ENCODE results near the gene C2orf80. TPM values are rescaled to one million over a fixed set of nuclear protein-coding genes. Genes with fewer than 3 reads are reported as not detected.
A peak's percentile ranks its signal among the peaks of the same experiment; 100 is the strongest.
"Not testable (repeated sequence)": the region's sequence is repeated elsewhere in the genome, so short reads cannot be mapped to it uniquely, and the experiment has no call there.

C2orf80 gene
- total and polyA plus RNA-seq, 2 donors from 2014 or later = not detected

- no peak overlapping the region for H3K4me3 ChIP-seq (ENCODE audit: low read length in 3 of 3)
- H3K27ac ChIP-seq (ENCODE audit: low read depth in 2 of 2, low read length in 2 of 2) = no peak overlapping the region
- intact Hi-C loops (cut with DNase I) = no loop called here
- peaks cover 0 to 4% (median 0%) of the 10 kb centered on the region in 3 donors for H3K9me3 ChIP-seq (ENCODE audit: control insufficient read depth in 2 of 3, insufficient read depth in 1 of 3, low read length in 3 of 3)
- H3K4me1 ChIP-seq (ENCODE audit: control insufficient read depth in 2 of 3, insufficient read depth in 2 of 3, low read depth in 1 of 3, low read length in 3 of 3) = no peaks in the 10 kb centered on the region
- TF ChIP-seq, protein P1, sequence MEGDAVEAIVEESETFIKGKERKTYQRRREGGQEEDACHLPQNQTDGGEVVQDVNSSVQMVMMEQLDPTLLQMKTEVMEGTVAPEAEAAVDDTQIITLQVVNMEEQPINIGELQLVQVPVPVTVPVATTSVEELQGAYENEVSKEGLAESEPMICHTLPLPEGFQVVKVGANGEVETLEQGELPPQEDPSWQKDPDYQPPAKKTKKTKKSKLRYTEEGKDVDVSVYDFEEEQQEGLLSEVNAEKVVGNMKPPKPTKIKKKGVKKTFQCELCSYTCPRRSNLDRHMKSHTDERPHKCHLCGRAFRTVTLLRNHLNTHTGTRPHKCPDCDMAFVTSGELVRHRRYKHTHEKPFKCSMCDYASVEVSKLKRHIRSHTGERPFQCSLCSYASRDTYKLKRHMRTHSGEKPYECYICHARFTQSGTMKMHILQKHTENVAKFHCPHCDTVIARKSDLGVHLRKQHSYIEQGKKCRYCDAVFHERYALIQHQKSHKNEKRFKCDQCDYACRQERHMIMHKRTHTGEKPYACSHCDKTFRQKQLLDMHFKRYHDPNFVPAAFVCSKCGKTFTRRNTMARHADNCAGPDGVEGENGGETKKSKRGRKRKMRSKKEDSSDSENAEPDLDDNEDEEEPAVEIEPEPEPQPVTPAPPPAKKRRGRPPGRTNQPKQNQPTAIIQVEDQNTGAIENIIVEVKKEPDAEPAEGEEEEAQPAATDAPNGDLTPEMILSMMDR (IDR thresholded peaks at IDR 0.05; ENCODE audit: borderline replicate concordance, extremely low read depth, insufficient read depth) = no peak
- no peak overlapping the region for H3K9ac ChIP-seq (ENCODE audit: low read length in 3 of 3)
- FAIRE-seq = no peak
- H3K36me3 ChIP-seq (ENCODE audit: control insufficient read depth in 2 of 3, insufficient read depth in 3 of 3, low read length in 3 of 3) = no peaks in the 10 kb centered on the region
- no peaks in the 10 kb centered on the region for H3K27me3 ChIP-seq (ENCODE audit: control insufficient read depth, insufficient read depth, low read length)
- DNase-seq = peak in 2 of 5 donors; percentile 42 to 53
Measured at GRCh38 chr2:208228476-208228875, 38.6 kb upstream of the C2orf80 start.

DNA sequence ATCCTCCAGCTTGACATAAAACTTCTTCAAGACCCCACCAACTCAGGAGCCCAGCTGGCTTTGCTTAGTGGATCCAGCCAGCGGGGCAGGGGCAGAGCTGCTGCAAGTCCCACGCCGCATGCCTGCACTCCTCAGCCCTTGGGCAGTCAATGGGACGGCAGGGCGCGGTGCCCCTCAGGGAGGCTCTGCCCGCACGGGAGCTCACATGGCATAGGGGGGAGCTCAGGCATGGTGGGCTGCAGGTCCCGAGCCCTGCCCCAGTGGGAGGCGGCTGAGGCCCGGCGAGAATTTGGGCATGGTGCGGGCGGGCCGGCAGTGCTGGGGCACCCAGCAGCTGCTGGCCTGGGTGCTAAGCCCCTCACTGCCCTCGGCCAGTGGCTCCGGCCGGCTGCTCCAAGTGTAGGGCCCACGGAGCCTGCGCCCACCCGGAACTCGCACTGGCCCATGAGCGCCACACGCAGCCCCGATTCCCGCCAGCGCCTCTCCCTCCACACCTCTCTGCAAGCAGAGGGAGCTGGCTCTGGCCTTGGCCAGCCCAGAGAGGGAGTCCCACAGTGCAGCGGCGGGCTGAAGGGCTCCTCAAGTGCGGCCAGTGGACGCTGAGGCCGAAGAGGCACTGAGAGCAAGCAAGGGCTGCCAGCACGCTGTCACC is 37.9 kb upstream of the C2orf80 start:
- DNase-seq = no peak
- intact Hi-C loops (cut with DNase I) = no loop called here
- TF ChIP-seq, protein P1 (IDR thresholded peaks at IDR 0.05; ENCODE audit: borderline replicate concordance, extremely low read depth, insufficient read depth) = no peak

DNA sequence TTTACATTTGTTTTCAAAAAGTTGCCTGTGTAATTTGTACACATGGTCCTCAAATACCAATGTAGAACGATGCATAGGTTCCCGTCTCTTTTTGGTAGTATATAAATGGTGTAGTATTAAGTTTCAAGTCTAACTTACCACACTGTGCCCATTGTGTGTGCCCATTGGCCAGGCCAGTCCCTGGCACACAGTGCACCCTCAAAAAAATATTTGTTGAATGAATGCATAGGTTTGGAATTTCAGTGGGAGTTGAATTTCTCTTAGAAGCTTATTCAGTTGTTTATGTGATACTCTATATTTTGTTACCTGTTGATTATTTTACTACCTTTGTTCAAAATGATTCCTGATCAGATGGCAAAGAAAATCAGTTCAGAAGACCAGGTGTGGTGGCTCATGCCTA is 35.0 kb upstream of the C2orf80 start:
- H3K9ac ChIP-seq (ENCODE audit: low read length in 3 of 3) = no peak overlapping the region
- H3K4me3 ChIP-seq (ENCODE audit: low read length in 3 of 3) = no peak overlapping the region
- TF ChIP-seq, protein P1 (IDR thresholded peaks at IDR 0.05; ENCODE audit: borderline replicate concordance, extremely low read depth, insufficient read depth) = no peak
- FAIRE-seq (no peak), DNase-seq (no peak)
- H3K9me3 ChIP-seq (ENCODE audit: control insufficient read depth in 2 of 3, insufficient read depth in 1 of 3, low read length in 3 of 3) = no peaks in the 10 kb centered on the region
- no peak overlapping the region for H3K27ac ChIP-seq (ENCODE audit: low read depth in 2 of 2, low read length in 2 of 2)
- no peaks in the 10 kb centered on the region for H3K4me1 ChIP-seq (ENCODE audit: control insufficient read depth in 2 of 3, insufficient read depth in 2 of 3, low read depth in 1 of 3, low read length in 3 of 3)
- no peaks in the 10 kb centered on the region for H3K27me3 ChIP-seq (ENCODE audit: control insufficient read depth, insufficient read depth, low read length)
- no peaks in the 10 kb centered on the region for H3K36me3 ChIP-seq (ENCODE audit: control insufficient read depth in 2 of 3, insufficient read depth in 3 of 3, low read length in 3 of 3)
- intact Hi-C loops (cut with DNase I) = no loop called here

More for the DNA sequence above, 37.9 kb upstream of the C2orf80 start:
- Histone ChIP-seq H3K9ac (ENCODE audit: low read length in 3 of 3) (no peak overlapping the region), H3K4me1 (ENCODE audit: control insufficient read depth in 2 of 3, insufficient read depth in 2 of 3, low read depth in 1 of 3, low read length in 3 of 3) (no peaks in the 10 kb centered on the region), H3K4me3 (ENCODE audit: low read length in 3 of 3) (no peak overlapping the region), H3K36me3 (ENCODE audit: control insufficient read depth in 2 of 3, insufficient read depth in 3 of 3, low read length in 3 of 3) (no peaks in the 10 kb centered on the region), H3K9me3 (ENCODE audit: control insufficient read depth in 2 of 3, insufficient read depth in 1 of 3, low read length in 3 of 3) (peaks cover 0 to 4% (median 0%) of the 10 kb centered on the region in 3 donors), H3K27ac (ENCODE audit: low read depth in 2 of 2, low read length in 2 of 2) (no peak overlapping the region), H3K27me3 (ENCODE audit: control insufficient read depth, insufficient read depth, low read length) (no peaks in the 10 kb centered on the region)
- no peak for FAIRE-seq

DNA sequence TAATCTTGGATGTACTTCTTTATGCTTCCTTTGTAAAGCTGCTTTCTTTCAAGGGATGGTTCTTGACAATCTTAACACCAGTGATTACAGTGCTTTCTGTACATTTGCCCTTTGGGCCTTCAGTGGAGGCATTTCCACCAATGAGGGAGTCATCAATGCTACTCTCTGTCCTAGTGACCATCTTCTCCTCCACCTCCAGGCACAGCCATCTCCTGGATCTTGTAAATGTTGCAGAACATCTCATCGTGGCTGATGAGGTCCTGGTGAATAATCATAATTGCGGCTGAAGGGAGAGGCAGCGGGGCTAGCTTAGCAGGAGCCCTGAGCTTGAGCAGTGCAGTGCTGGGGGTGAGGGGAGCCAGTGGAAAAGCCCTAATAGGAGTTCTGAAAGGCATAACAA is 32.5 kb upstream of the C2orf80 start:
- no peak overlapping the region for H3K4me3 ChIP-seq (ENCODE audit: low read length in 3 of 3)
- no peaks in the 10 kb centered on the region for H3K9me3 ChIP-seq (ENCODE audit: control insufficient read depth in 2 of 3, insufficient read depth in 1 of 3, low read length in 3 of 3)
- intact Hi-C loops (cut with DNase I) = no loop called here
- no peak overlapping the region for H3K27ac ChIP-seq (ENCODE audit: low read depth in 2 of 2, low read length in 2 of 2)
- no peaks in the 10 kb centered on the region for H3K27me3 ChIP-seq (ENCODE audit: control insufficient read depth, insufficient read depth, low read length)
- TF ChIP-seq, protein P1 (IDR thresholded peaks at IDR 0.05; ENCODE audit: borderline replicate concordance, extremely low read depth, insufficient read depth) = no peak
- FAIRE-seq (no peak), DNase-seq (no peak)
- no peaks in the 10 kb centered on the region for H3K36me3 ChIP-seq (ENCODE audit: control insufficient read depth in 2 of 3, insufficient read depth in 3 of 3, low read length in 3 of 3)
- no peaks in the 10 kb centered on the region for H3K4me1 ChIP-seq (ENCODE audit: control insufficient read depth in 2 of 3, insufficient read depth in 2 of 3, low read depth in 1 of 3, low read length in 3 of 3)
- H3K9ac ChIP-seq (ENCODE audit: low read length in 3 of 3) = no peak overlapping the region

DNA sequence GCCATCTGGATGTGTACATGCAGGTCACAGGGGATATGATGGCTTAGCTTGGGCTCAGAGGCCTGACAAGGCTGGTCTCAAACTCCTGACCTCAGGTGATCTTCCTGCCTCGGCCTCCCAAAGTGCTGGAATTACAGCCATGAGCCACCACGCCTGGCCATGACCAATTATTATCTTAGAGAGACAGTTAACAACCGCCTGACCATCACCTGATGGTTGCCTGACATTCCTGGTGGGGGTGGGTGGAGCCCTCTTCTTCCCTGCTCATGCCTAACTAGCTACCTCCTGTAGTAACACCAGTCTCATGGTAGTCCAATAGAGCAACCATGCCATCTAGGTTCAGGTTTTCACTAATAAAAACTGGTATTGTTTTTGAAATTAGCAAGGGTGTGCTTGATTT is 32.0 kb upstream of the C2orf80 start:
- H3K27me3 ChIP-seq (ENCODE audit: control insufficient read depth, insufficient read depth, low read length); DNase-seq; FAIRE-seq; H3K4me3 ChIP-seq (ENCODE audit: low read length in 3 of 3); H3K36me3 ChIP-seq (ENCODE audit: control insufficient read depth in 2 of 3, insufficient read depth in 3 of 3, low read length in 3 of 3); H3K27ac ChIP-seq (ENCODE audit: low read depth in 2 of 2, low read length in 2 of 2); H3K4me1 ChIP-seq (ENCODE audit: control insufficient read depth in 2 of 3, insufficient read depth in 2 of 3, low read depth in 1 of 3, low read length in 3 of 3); H3K9ac ChIP-seq (ENCODE audit: low read length in 3 of 3); H3K9me3 ChIP-seq (ENCODE audit: control insufficient read depth in 2 of 3, insufficient read depth in 1 of 3, low read length in 3 of 3); intact Hi-C loops (cut with DNase I): not testable (repeated sequence)
